GM19238 (cell line): ENCODE measurements around the gene DDA1.

Experiments
- DNase-seq: peaks from one replicate; pipeline ENCODE4 v3.0.0; 2011; ENCODE audit warnings: low spot score; ENCODE audit not compliant: insufficient read length

The DDA1 gene

DNA sequence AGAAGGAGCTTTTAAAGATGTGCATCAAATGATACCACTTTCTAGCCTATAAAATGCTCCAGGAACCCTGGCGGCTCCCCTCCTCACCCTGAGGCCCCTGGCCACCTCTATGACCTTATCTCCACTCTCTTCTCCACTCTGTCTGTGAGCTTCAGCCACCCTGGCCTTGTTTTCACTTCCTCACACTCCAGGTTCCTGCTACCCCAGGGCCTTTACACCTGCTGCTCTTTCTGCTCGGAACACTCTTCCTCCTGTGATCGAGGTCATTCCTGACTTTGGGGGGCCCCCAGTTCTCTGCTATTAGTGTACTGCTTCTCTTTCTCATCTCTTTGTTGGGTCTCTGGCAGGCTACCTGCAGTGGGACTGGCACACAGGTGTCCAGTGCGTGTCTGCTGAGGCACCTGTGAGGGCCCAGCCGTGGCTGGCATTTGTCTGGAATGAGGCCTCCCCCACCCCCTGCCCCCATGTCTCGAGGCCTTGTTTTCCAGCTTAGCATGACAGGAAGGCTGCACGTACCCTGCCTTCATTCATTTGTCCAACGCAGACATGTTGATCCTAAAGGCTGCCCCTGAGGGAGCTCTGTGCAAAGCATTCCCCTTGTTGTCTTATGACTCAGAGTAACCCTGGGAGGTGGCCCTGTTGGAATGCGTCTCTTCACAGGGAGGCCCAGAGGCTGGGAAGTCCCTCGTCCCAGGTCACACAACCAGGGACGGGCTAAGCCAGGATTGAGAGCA is 2.3 kb downstream of the DDA1 start:
- no peak for DNase-seq

DNA sequence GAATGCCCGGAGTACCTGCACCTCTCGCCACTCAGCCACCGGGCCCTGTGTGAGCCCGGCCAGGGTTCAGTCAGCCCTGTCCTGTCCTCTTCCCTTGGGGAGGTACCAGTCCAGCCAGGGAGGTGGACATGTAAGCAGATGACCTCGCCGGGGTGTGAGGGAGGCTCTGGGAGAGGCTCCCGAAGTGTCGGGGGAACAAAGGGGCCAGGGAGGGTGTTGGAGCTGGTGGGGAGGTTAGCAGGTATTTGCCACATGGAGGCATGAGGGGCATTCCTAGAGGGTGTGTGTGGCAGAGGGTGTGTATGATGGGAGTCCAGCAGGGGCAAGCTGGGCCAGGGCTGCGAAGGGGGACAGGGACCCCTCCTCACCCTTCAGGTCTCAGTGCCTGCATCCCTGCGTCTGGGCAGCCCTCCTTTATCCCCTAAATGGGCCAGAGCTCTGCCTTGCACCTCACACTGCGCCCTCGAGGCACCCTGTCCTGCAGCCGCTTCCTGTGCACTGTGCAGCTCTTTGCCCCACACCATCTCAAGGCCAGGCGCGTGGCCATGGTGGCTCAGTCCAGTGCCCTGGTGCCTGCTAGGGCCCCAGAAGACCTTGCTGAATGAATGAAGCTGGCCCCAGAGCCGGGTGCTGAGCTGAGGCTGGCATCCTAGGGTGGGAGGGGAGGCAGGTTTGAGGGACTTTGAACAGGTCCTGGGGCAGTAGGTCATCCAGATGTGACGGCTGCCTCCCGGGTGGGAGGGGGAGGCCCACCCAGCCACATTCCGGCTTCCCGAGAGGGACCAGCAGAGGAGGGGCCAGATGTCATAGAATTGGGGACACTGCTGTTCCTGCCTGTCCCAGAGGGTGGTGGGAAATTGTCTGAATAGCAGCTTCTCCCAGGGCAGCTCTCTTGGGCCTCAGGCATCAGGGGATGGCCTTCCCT is 3.1 kb downstream of the DDA1 start:
- DNase-seq: no peak

DNA sequence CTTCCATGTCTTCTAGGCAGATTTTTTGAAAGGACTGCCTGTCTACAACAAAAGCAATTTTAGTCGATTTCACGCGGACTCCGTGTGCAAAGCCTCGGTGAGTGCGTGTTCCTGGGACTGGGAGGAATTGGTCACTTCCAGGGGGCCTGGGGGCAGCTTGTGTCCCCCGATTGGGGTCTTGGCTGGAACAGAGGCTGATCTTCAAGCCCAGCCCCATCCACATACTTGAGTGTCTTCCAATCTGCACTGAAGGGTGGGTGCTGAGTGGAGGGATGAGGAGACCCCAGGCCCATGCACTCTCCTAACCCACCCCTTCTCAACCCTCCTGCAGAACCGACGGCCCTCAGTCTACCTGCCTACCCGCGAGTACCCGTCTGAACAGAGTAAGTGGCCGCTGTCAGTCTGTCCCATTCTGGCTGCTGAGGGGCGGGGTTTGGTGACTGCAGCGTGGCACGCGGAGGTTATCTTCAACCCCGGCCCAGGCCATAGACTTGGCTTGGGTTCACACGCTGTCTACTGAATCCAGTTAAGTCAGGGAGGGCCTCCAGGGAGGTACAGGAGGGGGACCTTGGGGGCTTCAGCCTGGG is 4.7 kb downstream of the DDA1 start:
- DNase-seq: no peak

DNA sequence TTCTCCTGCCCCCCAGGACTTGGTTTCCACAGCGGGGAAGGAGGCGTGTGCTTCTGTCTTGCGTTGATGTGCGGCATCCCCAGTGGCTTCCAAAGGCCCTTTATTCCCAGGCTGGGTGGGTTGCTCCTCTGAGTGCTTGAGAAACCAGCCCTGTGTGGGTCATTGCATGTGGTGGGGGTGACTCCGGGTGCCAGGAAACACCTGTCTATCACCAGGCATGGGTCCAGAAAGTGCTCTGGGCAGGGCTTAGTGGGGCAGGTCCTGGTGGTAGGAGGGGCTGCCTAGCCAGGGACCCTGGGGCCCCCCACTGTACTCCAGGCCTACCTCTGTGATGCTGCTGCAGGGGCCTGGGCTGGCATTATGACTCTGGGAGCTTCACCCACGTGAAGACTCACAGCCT is 9.6 kb downstream of the DDA1 start:
- no peak for DNase-seq

DNA sequence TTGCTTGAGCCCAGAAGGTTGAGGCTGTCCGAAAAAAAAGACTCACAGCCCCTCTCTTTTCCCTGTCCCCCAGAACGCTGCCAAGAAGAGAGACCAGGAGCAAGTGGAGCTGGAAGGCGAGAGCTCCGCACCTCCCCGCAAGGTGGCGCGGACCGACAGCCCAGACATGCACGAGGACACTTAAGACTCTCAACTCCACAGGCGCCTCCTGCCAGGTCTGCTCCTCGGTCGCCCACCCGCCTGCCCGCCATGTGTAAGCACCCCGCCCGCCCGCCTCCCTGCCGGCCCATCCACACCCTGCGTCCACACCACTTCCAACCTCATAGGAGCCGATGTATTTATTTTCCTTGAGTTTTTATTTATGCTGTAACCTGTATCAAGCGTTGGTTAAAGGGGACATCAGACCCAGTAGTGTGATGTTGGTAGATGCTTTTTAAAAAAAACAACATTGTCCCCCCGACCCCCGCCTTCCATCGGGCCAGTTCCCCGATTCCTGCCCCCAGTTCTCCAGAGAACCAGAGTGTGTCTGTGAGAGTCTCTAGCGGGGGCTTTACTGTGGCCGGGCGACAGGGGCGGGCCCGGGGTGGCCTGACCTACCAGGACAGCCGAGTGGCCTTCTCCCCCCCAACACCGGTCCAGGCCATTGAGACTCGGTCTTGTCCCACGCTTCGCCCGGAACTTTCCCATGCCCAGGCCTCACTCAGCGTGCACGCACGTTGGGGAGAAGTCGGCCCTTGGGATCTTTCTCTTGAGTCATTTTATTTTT is 10.3 kb downstream of the DDA1 start:
- no peak for DNase-seq

DNA sequence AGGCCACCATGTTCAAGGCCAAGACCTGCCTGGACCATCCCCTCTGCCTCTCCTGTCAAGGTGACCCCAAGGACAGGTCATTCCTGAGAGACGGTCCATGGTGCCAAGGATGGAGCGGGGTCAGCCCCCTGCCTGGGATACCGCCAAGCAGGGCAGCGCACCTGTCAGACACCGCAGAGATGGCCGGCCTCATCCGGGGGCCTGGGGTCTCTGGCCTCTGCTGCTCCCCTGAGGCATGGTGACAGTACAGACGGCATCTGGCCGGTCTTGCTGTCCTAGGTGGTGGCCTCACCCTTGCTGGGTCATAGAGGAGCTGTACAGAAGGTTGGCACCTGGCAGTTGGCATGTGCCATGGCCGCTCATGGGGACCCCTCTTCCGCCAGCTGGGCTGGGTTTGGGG is 11.1 kb downstream of the DDA1 start:
- no peak for DNase-seq

DNA sequence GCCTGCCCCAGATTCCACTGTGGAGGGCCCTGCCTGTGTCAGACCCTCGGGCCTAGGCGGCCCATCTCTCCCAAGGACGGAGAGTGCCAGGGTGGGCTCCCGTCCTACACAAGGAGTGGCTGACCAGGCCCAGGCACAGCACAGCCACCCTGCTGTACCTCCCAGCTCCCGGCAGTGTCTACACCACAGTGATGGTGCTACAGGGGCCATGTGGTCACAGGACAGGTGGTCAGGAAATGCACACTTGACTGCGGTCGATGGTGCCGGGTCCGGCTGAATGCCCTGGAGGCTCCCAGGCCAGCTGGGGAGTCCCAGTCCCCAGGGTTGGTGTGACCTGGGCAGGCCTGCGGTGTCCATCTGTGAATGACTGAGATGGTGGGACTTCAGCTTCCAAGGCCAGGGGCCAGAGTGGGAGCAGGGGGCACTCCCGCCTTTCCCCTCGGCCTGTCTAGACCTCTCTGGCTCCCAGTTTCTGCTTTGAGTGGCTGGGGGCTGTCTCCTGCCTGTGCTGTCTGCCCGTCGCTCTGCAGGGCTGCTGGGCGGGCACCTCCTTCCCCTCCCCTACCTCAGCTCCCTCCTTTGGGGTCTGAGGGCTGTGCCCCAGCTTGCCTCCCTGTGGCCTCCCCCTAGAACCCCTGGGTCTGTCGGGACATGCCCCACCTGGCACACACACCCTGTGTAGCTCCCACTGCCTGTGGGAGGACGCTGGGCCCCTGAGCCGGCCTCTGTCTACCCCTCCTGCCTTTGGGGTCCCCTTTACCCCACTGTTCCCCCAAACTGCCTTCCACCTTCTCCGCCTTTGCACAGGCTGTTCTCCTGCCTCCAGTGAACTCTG is 12.5 kb downstream of the DDA1 start:
- no peak for DNase-seq

DNA sequence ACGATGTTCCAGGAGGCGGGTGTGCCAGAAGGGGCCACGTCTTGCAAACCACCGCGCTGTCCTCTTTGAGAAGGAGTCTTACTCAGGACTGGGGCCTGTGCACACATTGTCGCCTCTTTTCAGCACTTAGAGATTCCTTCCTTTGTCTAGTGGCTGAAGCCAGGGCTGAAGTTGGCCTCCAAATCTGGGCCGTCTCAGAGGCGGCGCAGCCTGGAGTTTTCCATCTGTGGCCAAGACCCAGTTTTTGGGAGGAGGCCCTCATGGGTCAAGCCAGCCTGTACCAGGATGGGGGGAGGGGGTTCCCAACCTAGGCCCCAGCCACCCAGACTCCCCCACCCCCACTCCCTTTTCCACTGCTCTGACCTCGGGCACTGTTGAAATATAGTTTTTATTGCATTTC is 13.5 kb downstream of the DDA1 start:
- no peak for DNase-seq

DNA sequence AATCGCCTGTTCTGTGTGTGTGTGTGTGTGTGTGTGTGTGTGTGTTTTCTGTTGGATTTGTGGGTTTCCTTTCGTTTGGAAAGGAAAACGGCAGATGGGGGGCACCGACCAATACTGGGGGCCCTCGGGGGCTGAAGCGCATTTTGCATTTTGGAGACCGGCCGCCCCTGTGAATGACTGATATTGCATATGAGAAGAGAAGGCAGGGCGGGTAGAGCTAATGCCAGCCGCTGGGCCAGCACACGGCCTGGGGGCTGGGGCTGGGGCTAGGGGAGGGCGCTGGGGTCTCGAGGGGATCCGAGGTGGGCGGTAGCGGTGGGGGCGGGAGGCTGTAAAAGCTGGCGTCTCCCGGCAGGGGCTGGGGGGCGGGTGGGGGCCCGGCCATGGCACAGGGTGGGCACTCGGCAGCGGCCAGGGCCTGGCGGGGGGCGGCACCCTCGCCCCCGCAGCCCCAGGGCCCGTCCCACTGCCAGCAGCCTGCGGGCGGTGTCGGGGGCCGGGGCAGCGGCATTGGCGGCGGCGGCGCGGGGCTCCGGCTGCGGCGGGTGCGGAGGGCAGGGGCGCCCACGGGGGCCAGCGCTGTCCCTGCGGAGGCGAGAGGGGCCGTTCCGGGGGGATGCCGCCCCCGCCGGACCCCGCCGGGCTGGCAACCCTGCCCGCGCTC is 14.1 kb downstream of the DDA1 start:
- no peak for DNase-seq

DNA sequence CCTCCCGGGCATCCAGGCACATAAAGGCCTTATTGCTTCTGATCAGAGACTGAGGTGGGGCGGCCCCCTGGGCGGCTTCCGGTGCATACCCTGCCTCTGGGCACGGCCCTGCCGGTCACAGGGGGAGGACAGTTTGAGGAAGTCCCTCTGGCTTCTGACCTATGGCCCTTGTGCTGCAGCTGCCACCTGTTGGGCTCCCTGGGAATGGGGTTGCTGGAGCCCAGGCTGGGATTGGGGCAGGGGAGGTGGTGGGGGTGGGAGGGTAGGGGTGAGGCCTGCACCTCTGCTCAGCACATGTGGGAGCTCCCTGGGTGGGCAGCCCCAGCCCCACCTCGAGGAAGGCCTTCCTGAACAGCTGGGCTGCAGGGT is 14.6 kb downstream of the DDA1 start:
- no peak for DNase-seq

DNA sequence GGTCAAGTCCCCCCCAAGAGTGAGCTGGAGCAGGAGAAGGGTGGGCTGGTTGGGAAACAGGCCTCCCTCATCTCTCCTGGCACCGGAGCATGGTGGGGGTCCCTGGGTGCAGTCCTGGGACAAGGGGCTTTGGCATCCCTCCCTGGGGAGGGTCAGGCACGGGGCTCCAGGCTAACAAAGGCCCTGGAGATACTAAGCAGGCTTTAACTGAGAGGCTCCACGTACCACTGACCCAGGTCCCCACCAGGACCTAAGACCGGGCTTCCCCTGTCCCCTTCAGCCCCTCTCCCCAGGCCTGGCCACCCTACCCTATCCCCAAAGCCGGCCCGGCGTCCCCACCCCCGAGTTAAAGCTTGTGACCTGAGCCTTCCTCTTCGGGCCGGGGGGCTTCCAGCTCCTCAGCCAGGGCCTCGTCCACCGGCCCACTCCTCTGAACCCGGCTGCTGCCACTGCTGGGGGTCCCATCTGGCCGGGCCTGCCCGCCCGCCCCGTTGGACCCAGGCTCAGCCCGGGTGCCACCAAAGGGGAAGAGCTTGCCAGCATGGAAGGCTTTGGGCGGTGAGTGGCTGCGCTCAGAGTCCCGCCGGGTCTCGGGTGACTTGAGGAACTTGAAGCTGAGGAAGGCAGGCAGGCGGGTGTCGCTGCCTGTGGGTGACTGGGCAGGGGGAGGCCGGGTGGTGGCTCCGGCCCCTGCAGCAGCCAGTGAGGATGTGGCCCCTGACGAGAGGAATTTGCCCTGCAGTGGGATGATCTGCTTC is 15.2 kb downstream of the DDA1 start:
- no peak for DNase-seq

DNA sequence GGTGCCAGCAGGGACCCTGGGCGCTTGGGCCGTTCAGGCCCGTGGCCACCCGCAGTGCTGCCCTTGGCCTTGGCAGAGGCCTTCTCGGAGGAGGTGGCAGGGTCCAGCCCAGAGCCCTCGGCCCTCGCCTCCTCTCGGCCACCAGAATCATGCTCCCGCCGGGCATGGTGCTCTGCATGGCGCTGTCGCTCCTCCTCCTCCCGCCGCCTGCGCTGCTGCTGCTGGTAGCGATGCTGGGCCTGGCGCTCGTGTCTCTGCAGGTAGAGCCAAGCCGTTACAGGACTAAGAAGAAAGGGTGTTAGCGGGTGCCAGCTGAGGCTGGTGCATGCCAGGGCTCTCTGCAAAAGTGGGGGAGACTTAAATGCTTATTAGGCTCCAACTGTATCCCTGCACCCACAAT is 15.8 kb downstream of the DDA1 start:
- no peak for DNase-seq

DNA sequence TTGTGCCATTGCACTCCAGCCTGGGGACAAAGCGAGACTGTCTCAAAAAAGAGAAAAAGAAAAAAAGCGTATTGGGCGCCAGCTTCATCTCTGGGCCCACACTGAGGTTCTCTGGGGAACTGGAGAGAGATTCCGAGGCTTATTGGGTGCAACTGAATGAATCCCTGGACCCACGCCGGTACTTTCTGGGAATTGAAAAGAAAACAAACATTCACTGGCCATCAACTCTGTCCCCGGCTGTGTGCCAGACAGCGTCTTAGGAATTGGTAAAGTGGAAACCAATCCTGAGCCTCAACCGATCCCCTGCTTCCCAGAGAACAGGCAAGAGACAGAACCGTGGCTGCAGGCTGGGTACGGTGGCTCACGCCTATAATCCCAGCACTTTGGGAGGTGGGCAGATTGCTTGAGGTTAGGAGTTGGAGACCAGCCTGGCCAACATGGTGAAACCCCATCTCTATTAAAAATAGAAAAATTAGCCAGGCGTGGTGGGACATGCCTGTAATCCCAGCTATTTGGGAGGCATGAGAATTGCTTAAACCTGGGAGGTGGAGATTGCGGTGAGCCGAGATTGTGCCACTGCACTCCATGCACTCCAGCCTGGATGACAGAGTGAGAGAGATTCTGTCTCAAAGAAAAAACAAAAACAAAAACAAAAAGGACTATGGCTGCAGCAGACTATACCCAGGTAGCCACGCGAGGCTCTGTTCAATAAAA is 16.7 kb downstream of the DDA1 start:
- no peak for DNase-seq

DNA sequence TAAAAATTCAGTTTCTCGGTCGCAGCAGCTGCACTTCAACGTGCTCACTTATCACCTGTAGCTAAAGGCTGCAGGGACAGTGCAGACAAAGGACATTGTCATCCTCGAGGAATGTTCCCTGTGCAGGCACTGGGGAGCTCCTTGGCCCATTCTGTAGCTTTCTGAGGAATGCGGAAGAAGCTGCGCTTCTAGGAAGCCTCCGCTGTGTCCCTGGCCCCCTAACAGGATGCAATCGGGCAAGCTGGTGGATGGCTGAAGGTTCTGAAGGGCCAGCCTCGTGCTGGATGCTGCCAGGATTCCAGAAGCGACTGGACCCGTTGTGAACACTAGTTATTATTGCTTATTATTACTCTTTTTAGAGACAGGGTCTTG is 17.2 kb downstream of the DDA1 start:
- no peak for DNase-seq

DNA sequence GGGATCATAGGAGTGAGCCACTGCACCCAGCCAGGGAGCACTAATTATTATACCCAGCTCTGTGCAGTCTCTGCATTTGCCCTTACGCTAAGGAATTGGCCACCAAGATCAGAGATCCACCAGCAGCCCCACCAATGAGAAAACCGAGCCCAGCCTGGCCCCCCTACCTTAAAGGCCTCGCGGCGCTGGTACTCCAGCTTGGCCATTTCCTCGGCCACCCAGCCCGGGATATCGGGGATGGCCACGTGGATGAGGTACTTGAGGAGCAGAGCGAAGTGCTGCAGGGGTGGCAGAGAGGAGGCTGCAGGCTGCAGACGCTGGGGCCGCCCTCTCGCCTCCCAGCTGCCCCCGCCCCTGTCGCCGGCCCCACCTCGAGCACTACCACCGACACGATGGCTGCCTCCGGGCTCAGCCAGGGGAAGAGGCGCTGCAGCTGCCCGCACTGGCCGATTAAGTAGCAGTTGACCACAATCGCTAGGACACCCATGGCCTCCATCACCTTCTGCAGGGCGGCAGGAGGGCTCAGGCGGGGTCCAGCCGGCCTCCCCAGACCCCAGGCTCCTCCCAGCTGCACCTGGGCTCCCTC is 17.8 kb downstream of the DDA1 start:
- no peak for DNase-seq

DNA sequence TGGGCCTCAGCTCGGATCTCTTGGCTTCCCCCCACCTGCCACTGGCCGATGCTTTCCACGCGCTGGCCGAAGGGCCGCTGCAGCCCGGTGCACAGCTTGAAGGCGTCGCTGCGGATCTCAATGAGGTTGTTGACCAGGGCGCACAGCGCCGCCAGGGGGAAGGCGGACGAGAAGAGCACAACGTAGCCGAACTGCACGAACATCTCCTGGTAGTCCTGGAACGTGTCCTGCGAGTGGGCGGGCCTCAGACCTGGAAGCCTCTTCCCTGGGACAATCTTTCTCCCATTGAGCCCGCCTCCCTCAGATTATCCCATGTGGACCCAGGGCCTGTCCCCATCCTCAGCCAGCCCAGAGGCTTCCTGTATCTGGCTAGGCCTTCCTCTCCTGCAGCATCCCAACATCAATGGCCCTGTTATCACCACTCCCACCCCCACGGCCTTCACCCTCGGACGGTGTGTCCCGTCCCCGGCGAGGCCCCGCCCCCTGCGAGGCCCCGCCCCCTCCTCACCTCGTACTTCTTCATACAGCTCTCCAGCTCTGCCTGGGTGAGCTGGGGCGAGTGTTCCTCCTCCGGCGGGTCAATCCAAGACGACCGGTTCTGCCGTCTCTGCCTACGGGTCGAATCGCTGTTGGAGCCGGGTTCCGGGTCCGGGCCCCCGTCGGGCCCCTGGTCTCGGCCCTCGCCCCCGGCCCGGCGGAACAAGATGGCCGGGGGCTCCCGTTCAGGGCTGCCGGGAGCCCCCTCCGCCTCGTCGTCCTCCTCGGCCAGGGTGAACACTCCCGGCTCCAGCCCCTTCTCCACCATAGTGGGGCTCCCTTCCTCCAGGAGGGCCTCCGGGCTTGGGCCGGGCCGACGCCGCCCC is 18.5 kb downstream of the DDA1 start:
- peak; percentile 86 for DNase-seq

DNA sequence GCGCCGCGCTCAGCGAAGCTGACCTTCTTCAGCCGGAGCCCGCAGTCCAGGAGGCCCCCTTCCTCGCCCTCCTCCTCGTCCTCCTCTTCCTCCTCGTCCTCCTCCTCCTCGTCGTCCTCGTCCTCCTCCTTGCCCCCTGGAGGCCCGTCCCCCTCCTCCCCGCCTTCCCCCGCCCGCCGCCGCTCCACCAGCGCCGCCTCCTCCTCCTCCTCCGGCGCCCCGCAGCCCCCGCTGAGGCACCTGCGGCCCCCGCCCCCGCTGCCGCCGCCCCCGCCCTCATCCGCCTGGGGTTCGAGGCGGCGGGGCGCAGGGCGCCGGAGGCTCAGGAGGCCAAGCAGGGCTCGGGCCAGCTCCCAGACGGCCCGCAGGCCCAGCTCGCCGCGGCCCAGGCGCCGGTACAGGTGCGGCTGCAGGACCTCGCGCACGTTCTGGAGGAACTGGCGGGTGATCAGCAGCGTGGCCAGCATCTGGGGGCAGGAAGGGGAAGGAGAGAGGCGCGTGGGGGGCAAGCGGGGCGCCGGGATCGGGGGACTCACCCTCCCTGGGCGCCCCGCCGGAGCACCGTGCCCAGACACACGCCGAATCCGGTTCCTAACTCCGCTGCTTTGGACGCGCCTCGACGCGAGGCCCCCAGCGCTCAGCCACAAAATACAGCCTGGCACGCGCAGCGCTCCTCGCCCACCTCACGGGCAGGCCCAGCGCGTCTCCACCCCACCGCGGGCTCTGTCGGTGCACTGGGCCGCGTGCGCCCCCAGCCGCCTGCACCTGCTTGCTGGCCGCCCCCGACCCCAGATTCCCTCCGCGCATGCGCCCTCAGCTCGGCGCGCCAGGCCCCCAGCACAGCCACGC is 19.4 kb downstream of the DDA1 start:
- no peak for DNase-seq
